DOHH2 (cell line): ENCODE data around the gene GSC.

Experiments used
- H3F3A ChIP-seq: fragments of 200-600 bp; sonication (generic), shearing (Covaris generic); 2 replicates; pipeline ENCODE4 v1.6.0; 2016; ENCODE audit warnings: antibody characterized with exemption, mild to moderate bottlenecking; ENCODE audit not compliant: control insufficient read depth, insufficient read depth
- H3K27ac ChIP-seq: fragments of 200-600 bp; sonication (generic); 2 replicates; pipeline ENCODE4 v1.5.1; 2014; ENCODE audit warnings: low read depth, mild to moderate bottlenecking, low read length, moderate library complexity
- H3K27me3 ChIP-seq: fragments of 200-600 bp; sonication (generic); 2 replicates; pipeline ENCODE4 v1.6.1; 2014; ENCODE audit warnings: mild to moderate bottlenecking, low read length, mixed read lengths; ENCODE audit not compliant: control insufficient read depth
- H3K36me3 ChIP-seq: fragments of 200-600 bp; sonication (generic); 2 replicates; pipeline ENCODE4 v1.6.1; 2014; ENCODE audit warnings: mild to moderate bottlenecking, low read length, moderate library complexity, mixed read lengths; ENCODE audit not compliant: control insufficient read depth
- H3K4me1 ChIP-seq: fragments of 200-600 bp; sonication (generic); 2 replicates; pipeline ENCODE4 v1.6.1; 2014; ENCODE audit warnings: mild to moderate bottlenecking, low read length, mixed read lengths; ENCODE audit not compliant: control insufficient read depth
- H3K4me2 ChIP-seq: fragments of 200-600 bp; sonication (generic); 2 replicates; pipeline ENCODE4 v1.6.0; 2014; ENCODE audit warnings: mild to moderate bottlenecking, low read length, moderate library complexity
- H3K4me3 ChIP-seq: fragments of 200-600 bp; sonication (generic); 2 replicates; pipeline ENCODE4 v1.5.1; 2014; ENCODE audit warnings: mild to moderate bottlenecking, low read length, mixed read lengths
- H3K79me2 ChIP-seq: fragments of 200-600 bp; sonication (generic); 2 replicates; pipeline ENCODE4 v1.6.1; 2014; ENCODE audit warnings: mild to moderate bottlenecking, low read length, mixed read lengths; ENCODE audit not compliant: control insufficient read depth
- H3K9me2 ChIP-seq: fragments of 200-600 bp; sonication (generic); replicated peaks from 2 replicates; pipeline ENCODE4 v1.6.1; 2014; ENCODE audit warnings: mild to moderate bottlenecking, low read length, mixed read lengths; ENCODE audit not compliant: control insufficient read depth
- H3K9me3 ChIP-seq: fragments of 200-600 bp; sonication (generic); 2 replicates; pipeline ENCODE4 v1.6.1; 2014; ENCODE audit warnings: antibody characterized with exemption, low read length, mixed read lengths; ENCODE audit not compliant: control insufficient read depth, insufficient read depth
- H4K20me1 ChIP-seq: fragments of 200-600 bp; sonication (generic); 2 replicates; pipeline ENCODE4 v1.6.0; 2014; ENCODE audit warnings: low read depth, mild to moderate bottlenecking, antibody characterized with exemption, low read length, moderate library complexity; ENCODE audit not compliant: control insufficient read depth, insufficient read depth
- CTCF ChIP-seq: fragments of 200-600 bp; sonication (generic); IDR thresholded peaks from one replicate; pipeline ENCODE4 v1.5.1; 2014; ENCODE audit warnings: antibody characterized with exemption, mild to moderate bottlenecking, low read depth, low read length; ENCODE audit not compliant: poor library complexity, severe bottlenecking
- EZH2phosphoT487 ChIP-seq: fragments of 200-600 bp; sonication (generic); IDR thresholded peaks from 2 replicates; pipeline ENCODE4 v1.6.1; 2017; ENCODE audit warnings: borderline replicate concordance, mild to moderate bottlenecking, antibody characterized with exemption, low read length, moderate library complexity, mixed read lengths

Gene GSC

GRCh38 chr14:94724993-94725392, 44.9 kb downstream of the GSC start:
- H3K27me3 ChIP-seq: peaks cover 2% of the 10 kb centered on the region
- H3F3A ChIP-seq: no peaks in the 10 kb centered on the region
- H3K4me3 ChIP-seq: no peak overlapping the region
- no peak overlapping the region for H3K27ac ChIP-seq
- 0 out of 2 replicates have a peak, but pooled peaks cover 3% of the 10 kb centered on the region for H3K4me1 ChIP-seq
- no peak for TF ChIP-seq CTCF
- TF ChIP-seq EZH2phosphoT487: no peak
- no peaks in the 10 kb centered on the region for H3K9me2 ChIP-seq
- no peak overlapping the region for H3K4me2 ChIP-seq
- H3K79me2 ChIP-seq: no peaks in the 10 kb centered on the region
- no peaks in the 10 kb centered on the region for H3K9me3 ChIP-seq
- H3K36me3 ChIP-seq: no peaks in the 10 kb centered on the region
- no peaks in the 10 kb centered on the region for H4K20me1 ChIP-seq

- no peak for TF ChIP-seq CTCF
- no peak for TF ChIP-seq EZH2phosphoT487
- no peaks in the 10 kb centered on the region for H3K9me3 ChIP-seq
- H3K4me1 ChIP-seq: 0 out of 2 replicates have a peak, but pooled peaks cover 3% of the 10 kb centered on the region
Measured at GRCh38 chr14:94722397-94722796, 47.5 kb downstream of the GSC start.

More at GRCh38 chr14:94722397-94722796, 47.5 kb downstream of the GSC start:
- Histone ChIP-seq H3K79me2 (no peaks in the 10 kb centered on the region), H3K4me3 (no peak overlapping the region), H3K36me3 (no peaks in the 10 kb centered on the region), H3F3A (no peaks in the 10 kb centered on the region), H3K9me2 (no peaks in the 10 kb centered on the region), H3K4me2 (no peak overlapping the region), H4K20me1 (no peaks in the 10 kb centered on the region), H3K27ac (no peak overlapping the region), H3K27me3 (peaks cover 3% of the 10 kb centered on the region; the same call in 1 of the 2 replicates)
